VCaP (cell line): Measurements from ENCODE around the gene UBR7.
"Not testable (repeated sequence)": the region's sequence is repeated elsewhere in the genome, so short reads cannot be mapped to it uniquely, and the experiment has no call there.

ENCODE experiments used
- H3K27ac ChIP-seq: fragments of 450-650 bp; 2 replicates; pipeline ENCODE4 v1.5.1; 2017
- TF ChIP-seq, protein P1 (sequence below): fragments of 450-650 bp; conservative IDR thresholded peaks from 2 replicates; pipeline ENCODE4 v1.5.1; 2017; ENCODE audit warnings: mild to moderate bottlenecking, moderate library complexity

UBR7 gene

DNA sequence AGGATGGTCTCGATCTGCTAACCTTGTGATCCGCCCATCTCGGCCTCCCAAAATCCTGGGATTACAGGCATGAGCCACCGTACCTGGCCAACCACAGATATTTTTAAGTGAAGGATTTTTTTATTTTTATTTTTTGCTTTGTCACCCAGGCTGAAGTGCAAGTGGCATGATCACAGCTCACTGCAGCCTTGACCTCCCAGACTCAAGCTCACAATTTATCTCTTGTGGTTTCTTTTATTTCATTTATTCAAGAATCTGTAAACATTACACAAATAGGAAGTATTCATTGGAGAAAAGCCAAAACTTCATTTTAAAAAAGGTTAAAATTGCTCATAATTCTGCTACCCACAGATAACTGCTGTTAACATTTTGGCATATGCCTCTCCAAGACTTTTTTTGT, 35.7 kb upstream of the UBR7 start:
- no peak overlapping the region for H3K27ac ChIP-seq
- TF ChIP-seq, protein P1, sequence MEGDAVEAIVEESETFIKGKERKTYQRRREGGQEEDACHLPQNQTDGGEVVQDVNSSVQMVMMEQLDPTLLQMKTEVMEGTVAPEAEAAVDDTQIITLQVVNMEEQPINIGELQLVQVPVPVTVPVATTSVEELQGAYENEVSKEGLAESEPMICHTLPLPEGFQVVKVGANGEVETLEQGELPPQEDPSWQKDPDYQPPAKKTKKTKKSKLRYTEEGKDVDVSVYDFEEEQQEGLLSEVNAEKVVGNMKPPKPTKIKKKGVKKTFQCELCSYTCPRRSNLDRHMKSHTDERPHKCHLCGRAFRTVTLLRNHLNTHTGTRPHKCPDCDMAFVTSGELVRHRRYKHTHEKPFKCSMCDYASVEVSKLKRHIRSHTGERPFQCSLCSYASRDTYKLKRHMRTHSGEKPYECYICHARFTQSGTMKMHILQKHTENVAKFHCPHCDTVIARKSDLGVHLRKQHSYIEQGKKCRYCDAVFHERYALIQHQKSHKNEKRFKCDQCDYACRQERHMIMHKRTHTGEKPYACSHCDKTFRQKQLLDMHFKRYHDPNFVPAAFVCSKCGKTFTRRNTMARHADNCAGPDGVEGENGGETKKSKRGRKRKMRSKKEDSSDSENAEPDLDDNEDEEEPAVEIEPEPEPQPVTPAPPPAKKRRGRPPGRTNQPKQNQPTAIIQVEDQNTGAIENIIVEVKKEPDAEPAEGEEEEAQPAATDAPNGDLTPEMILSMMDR: no peak

DNA sequence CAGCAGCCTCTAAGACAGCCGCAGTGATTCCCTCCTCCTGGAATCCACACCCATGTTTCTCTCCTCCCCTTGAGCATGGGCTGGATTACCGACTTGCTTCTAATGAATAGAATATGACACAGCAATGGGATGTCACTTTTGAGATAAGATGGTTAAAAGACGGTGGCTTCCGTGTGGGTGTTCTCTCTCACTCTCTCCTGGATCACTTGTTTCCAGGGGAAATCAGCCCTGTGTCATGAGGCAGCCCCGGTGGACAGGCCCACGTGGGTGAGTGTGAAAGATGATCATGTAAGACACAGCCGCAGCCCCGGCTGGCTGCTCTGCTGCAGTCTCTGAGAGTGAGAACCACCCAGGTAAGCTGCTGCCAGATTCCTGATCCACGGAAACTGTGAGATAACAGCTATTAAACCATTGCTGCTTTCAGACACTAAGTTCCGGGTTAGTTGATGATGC, 33.1 kb upstream of the UBR7 start:
- peak overlapping the region; percentile 16; the same call in 1 of the 2 replicates for H3K27ac ChIP-seq
- TF ChIP-seq, protein P1: no peak

DNA sequence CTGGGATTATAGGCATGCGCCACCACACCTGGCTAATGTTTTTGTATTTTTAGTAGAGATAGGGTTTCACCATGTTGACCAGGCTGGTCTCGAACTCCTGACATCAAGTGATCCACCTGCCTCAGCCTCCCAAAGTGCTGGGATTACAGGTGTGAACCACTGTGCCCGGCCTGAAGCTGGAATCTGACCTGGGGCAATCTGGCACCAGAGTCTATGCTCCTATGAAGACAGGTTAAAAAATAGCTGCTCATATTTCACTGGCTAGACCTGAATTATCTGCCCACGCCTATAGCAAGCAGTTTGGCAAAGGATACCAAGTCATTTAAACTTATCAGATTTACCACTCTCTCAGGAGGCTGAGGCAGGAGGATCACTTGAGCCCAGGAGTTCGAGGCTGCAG, 32.3 kb upstream of the UBR7 start:
- H3K27ac ChIP-seq: not testable (repeated sequence)

DNA sequence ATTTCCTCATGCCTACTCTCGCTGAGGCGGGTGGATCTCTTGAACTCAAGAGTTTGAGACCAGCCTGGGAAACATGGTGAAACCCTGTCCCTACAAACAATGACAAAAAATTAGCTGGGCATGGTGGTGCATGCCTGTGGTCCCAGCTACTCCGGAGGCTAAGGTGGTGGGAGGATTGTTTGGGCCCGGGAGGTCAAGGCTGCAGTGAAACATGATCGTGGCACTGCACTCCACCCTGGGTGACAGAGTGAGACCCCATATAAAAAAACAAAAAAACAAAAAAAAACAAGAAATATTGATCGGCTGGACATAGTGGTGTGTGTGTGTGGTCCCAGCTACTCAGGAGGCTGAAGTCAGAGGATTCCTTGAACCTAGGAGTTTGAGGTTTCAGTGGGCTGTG, 31.6 kb upstream of the UBR7 start:
- H3K27ac ChIP-seq: no peak overlapping the region
- TF ChIP-seq, protein P1: no peak

DNA sequence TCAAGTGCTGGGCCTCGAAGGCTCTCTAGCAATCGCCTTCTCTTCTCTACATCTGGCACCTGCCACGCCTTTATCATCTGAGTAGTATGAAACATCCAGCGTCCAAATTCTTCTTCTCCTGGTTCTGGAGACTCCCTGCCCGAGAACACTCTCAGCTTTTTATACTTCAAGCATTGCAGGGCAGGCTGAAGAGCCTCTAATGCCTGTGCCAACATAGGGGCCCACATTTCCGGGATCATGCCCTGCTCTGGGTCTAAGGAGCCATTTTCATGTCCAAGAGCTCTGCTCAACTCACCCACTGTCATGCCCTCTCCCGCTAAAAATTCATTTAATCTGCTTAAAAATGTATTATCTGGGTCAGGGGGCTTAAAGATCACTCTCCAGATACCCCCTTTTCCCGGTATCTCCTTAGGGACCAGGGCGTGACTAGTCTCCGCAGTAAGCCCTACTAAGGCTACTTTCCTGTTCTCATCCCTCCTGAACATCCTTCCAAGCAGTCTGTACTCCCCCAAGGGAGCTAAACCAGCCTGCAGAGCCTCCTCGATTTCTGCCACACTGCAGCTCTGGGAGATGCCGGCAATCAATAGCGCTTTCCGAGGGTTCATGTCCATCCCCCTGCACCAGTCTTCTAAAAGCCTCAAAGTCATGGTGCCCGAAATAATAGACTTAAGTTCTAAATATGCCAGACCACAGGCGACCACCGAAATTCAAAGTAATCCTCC, 23.3 kb upstream of the UBR7 start:
- H3K27ac ChIP-seq: peak overlapping the region; percentile 95
- TF ChIP-seq, protein P1: no peak

DNA sequence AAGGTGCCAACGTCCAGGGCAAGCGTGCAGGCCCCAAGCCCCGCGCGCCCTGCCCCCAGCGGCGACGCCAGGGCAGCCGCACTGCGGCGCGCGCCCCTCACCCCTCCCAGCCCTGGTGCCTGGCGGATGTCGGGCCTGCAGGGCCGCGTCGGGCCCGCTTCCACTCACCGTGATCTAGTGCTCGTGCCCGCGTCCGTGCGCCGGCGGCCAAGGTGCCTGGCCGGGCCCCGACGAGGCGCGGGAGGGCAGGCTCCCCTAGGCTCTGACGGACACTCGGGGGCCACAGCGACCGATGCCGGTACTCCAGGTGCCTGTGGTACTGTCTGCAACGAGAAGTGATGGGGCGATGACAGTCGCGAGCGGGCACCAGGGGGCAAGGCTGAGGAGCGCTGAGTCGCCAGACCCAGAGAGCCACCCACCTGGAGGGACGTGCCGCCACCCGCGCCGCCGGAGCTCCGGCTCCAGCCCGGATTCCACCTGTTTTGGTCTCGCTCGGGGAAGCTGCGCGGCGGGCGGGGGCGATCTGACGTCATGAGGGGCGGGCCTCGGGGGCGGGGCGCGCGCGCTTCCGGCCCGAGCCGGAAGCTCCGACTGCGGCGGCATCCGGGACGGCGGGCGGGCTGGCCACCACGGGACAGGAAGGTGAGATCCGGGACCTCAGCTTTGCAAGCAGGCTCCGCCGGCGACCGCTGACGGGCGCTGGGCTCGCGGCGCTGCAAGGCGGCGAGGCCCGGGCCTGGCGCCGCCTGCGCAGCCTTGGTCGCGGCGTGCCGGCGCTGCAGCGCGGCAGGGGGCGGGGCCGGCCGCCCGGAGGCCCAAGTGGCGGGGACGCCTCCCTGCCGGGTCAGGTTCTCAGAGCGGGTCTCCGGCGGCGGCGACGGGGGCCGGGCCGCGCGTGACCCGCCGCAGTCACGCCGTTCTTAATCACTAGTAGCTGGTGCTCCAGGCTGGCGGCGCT, 22.4 kb upstream of the UBR7 start, which contains the start of the genes LYSET and MOAP1:
Gene LYSET (plus strand): TSS at position 927 of the 958 bp plus-strand sequence. CDS start 89 bp downstream, outside the sequence.
Gene MOAP1 (minus strand): TSS at position 507 of the 958 bp plus-strand sequence. CDS start 655 bp downstream, outside the sequence.
- peak within 1 kb of the TSS; percentile 95 for H3K27ac ChIP-seq
- TF ChIP-seq, protein P1: peak; percentile 49

DNA sequence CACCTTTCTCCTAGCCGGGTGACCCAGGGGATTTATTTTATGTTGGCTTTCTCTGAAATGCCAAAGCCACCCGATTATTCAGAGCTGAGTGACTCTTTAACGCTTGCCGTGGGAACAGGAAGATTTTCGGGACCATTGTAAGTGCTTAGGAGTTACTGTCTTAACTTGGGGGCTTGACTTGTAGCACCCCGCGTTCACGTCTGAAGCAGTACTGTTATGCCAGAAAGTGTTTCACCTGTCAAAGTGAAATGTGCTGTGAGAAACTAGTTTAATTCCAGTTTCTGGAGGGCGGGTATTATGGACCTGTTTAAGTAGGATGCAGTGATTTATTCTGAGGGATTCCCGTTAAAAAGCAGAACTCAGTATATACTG, 21.7 kb upstream of the UBR7 start:
- TF ChIP-seq, protein P1: no peak
- H3K27ac ChIP-seq: peak overlapping the region; percentile 95
